GM12864 (cell line): ENCODE results near the gene FAM133A.

ENCODE experiments used
- DNase-seq: peaks from one replicate; pipeline ENCODE4 v3.0.0-alpha.2; 2011; ENCODE audit warnings: low read depth
- H3K4me3 ChIP-seq: 2 replicates; pipeline ENCODE4 v1.5.1; 2011; ENCODE audit warnings: mild to moderate bottlenecking, low read depth, low read length, control low read depth
- CTCF ChIP-seq: IDR thresholded peaks from 2 replicates; pipeline ENCODE4 v1.5.1; 2011; ENCODE audit warnings: low read depth, mild to moderate bottlenecking, moderate library complexity, low read length, control low read depth, inconsistent platforms; ENCODE audit errors: missing control alignments

The FAM133A gene

GRCh38 chrX:93703701-93704100 is 29.7 kb downstream of the FAM133A start:
- DNase-seq: no peak
- TF ChIP-seq CTCF: no peak
- no peak overlapping the region for H3K4me3 ChIP-seq

- TF ChIP-seq CTCF: no peak
- no peak overlapping the region for H3K4me3 ChIP-seq
- no peak for DNase-seq
These were observed 37.1 kb downstream of the FAM133A start for GRCh38 chrX:93711076-93711475.

- no peak for DNase-seq
- H3K4me3 ChIP-seq: no peak overlapping the region
- TF ChIP-seq CTCF: no peak
These were observed 67.8 kb downstream of the FAM133A start for GRCh38 chrX:93741811-93742210.

- no peak for DNase-seq
- no peak for TF ChIP-seq CTCF
- no peak overlapping the region for H3K4me3 ChIP-seq
These were observed 86.2 kb downstream of the FAM133A start for GRCh38 chrX:93760163-93760562.
